Parathyroid adenoma (tissue), 2 donors: ENCODE measurements around the gene EPB41.

Source experiments
- H2AFZ ChIP-seq: fragments of 300-600 bp; sonication (generic); one replicate; pipeline ENCODE4 v1.7.0; 2017; ENCODE audit warnings: antibody characterized with exemption, mild to moderate bottlenecking
- H3K27ac ChIP-seq: fragments of 300-600 bp; sonication (generic); one replicate; pipeline ENCODE4 v1.7.0; 2017
- H3K27me3 ChIP-seq: fragments of 300-600 bp; sonication (generic); one replicate; pipeline ENCODE4 v1.7.0; 2017; ENCODE audit warnings: low read length; ENCODE audit not compliant: control insufficient read depth, insufficient read depth
- H3K36me3 ChIP-seq: fragments of 300-600 bp; sonication (generic); one replicate; pipeline ENCODE4 v1.7.0; 2017; ENCODE audit warnings: low read length; ENCODE audit not compliant: control insufficient read depth, insufficient read depth
- H3K4me1 ChIP-seq: fragments of 300-600 bp; sonication (generic); one replicate; pipeline ENCODE4 v1.7.0; 2017; ENCODE audit warnings: control low read depth
- H3K4me2 ChIP-seq: fragments of 300-600 bp; sonication (generic); one replicate; pipeline ENCODE4 v1.7.0; 2017; ENCODE audit warnings: low read length
- H3K4me3 ChIP-seq: fragments of 300-600 bp; sonication (generic); one replicate; pipeline ENCODE4 v1.7.0; 2017; ENCODE audit warnings: low read depth, low read length
- H3K79me2 ChIP-seq: fragments of 300-600 bp; sonication (generic); one replicate; pipeline ENCODE4 v1.7.0; 2017; ENCODE audit warnings: control low read depth
- H3K9ac ChIP-seq: fragments of 300-600 bp; sonication (generic); one replicate; pipeline ENCODE4 v1.7.0; 2017; ENCODE audit warnings: mild to moderate bottlenecking
- H3K9me3 ChIP-seq: fragments of 300-600 bp; sonication (generic); one replicate; pipeline ENCODE4 v1.7.0; 2017; ENCODE audit warnings: low read length; ENCODE audit not compliant: control insufficient read depth
- CTCF ChIP-seq: fragments of 300-600 bp; sonication (generic); IDR thresholded peaks from one replicate; pipeline ENCODE4 v1.7.0; 2017; ENCODE audit warnings: antibody characterized with exemption, mild to moderate bottlenecking
- donor health status: primary hyperparathyroidism.

EPB41 gene

GRCh38 chr1:28886731-28887418, 27.5 kb upstream of the EPB41 start:
- Histone ChIP-seq H2AFZ (peak overlapping the region; percentile 91), H3K9ac (peak overlapping the region; percentile 61), H3K4me2 (peak overlapping the region; percentile 97), H3K4me1 (no peaks in the 10 kb centered on the region), H3K9me3 (no peaks in the 10 kb centered on the region), H3K27me3 (no peaks in the 10 kb centered on the region), H3K79me2 (no peaks in the 10 kb centered on the region), H3K4me3 (peak overlapping the region; percentile 92), H3K36me3 (no peaks in the 10 kb centered on the region), H3K27ac (peak overlapping the region; percentile 32)
- no peak for TF ChIP-seq CTCF

GRCh38 chr1:28887419-28887834, 26.9 kb upstream of the EPB41 start:
- H3K4me1 ChIP-seq = no peaks in the 10 kb centered on the region
- no peak overlapping the region for H3K27ac ChIP-seq

GRCh38 chr1:28887835-28888682, 26.3 kb upstream of the EPB41 start:
- H3K4me1 ChIP-seq = no peaks in the 10 kb centered on the region
- no peaks in the 10 kb centered on the region for H3K36me3 ChIP-seq
- H3K79me2 ChIP-seq = no peaks in the 10 kb centered on the region
- no peaks in the 10 kb centered on the region for H3K27me3 ChIP-seq
- peak overlapping the region; percentile 97 for H3K4me2 ChIP-seq
- H3K4me3 ChIP-seq = peak overlapping the region; percentile 92
- H3K27ac ChIP-seq = no peak overlapping the region
- no peaks in the 10 kb centered on the region for H3K9me3 ChIP-seq
- no peak for TF ChIP-seq CTCF
- H3K9ac ChIP-seq = no peak overlapping the region
- peak overlapping the region; percentile 91 for H2AFZ ChIP-seq

More at GRCh38 chr1:28887419-28887834, 26.9 kb upstream of the EPB41 start:
- Histone ChIP-seq H3K9ac (peak overlapping the region; percentile 61), H3K36me3 (no peaks in the 10 kb centered on the region), H2AFZ (peak overlapping the region; percentile 91), H3K79me2 (no peaks in the 10 kb centered on the region), H3K4me2 (peak overlapping the region; percentile 97), H3K4me3 (peak overlapping the region; percentile 92), H3K27me3 (no peaks in the 10 kb centered on the region), H3K9me3 (no peaks in the 10 kb centered on the region)
- no peak for TF ChIP-seq CTCF

GRCh38 chr1:28888915-28889314, 25.5 kb upstream of the EPB41 start:
- Histone ChIP-seq H3K4me2 (no peak overlapping the region), H3K9ac (no peak overlapping the region), H3K36me3 (no peaks in the 10 kb centered on the region), H3K79me2 (no peaks in the 10 kb centered on the region), H3K4me3 (no peak overlapping the region), H3K4me1 (no peaks in the 10 kb centered on the region), H3K27me3 (no peaks in the 10 kb centered on the region), H2AFZ (no peak overlapping the region), H3K27ac (no peak overlapping the region), H3K9me3 (no peaks in the 10 kb centered on the region)
- TF ChIP-seq CTCF = no peak
